ENCODE results near the gene RGS7. TPM values are rescaled to one million over a fixed set of nuclear protein-coding genes. Genes with fewer than 3 reads are reported as not detected.
"Not testable (repeated sequence)": the region's sequence is repeated elsewhere in the genome, so short reads cannot be mapped to it uniquely, and the experiment has no call there.

RGS7 gene
- total RNA-seq, 1 donor: 0.36 TPM

DNA sequence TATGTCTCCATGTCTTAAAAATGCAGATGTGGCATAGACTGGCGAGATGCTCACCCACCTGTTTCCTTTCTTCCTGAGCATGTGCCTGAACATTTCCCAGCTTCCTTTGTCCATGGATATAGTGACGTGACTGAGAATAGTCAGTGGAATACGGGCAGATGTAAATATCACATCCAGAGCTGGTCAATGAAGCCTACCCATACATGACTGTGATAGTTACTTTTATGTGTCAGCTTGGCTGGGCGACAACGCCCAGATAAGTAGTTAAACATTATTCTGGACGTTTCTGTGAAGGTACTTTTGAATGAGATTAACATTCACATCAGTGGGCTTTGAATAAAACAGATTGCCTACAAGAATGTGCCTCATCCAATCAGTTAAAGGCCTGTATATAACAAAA lies 135.7 kb downstream of the RGS7 start:
- H3K4me1 ChIP-seq (ENCODE audit: insufficient read depth, low read length): no peaks in the 10 kb centered on the region
- TF ChIP-seq, protein P1, sequence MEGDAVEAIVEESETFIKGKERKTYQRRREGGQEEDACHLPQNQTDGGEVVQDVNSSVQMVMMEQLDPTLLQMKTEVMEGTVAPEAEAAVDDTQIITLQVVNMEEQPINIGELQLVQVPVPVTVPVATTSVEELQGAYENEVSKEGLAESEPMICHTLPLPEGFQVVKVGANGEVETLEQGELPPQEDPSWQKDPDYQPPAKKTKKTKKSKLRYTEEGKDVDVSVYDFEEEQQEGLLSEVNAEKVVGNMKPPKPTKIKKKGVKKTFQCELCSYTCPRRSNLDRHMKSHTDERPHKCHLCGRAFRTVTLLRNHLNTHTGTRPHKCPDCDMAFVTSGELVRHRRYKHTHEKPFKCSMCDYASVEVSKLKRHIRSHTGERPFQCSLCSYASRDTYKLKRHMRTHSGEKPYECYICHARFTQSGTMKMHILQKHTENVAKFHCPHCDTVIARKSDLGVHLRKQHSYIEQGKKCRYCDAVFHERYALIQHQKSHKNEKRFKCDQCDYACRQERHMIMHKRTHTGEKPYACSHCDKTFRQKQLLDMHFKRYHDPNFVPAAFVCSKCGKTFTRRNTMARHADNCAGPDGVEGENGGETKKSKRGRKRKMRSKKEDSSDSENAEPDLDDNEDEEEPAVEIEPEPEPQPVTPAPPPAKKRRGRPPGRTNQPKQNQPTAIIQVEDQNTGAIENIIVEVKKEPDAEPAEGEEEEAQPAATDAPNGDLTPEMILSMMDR (IDR thresholded peaks at IDR 0.05; ENCODE audit: extremely low read depth, low read depth, low read length): no peak
- no peaks in the 10 kb centered on the region for H4K20me1 ChIP-seq (ENCODE audit: insufficient read depth, low read length)
- no peaks in the 10 kb centered on the region for H3K36me3 ChIP-seq (ENCODE audit: insufficient read depth, low read length)
- no peak overlapping the region for H3K4me3 ChIP-seq (ENCODE audit: insufficient read depth, low read length)
- H3K27ac ChIP-seq (ENCODE audit: low read depth, low read length): no peak overlapping the region
- H3K27me3 ChIP-seq (ENCODE audit: insufficient read depth, low read length): no peaks in the 10 kb centered on the region
- no peak overlapping the region for H2AFZ ChIP-seq (ENCODE audit: low read length)
- H3K4me2 ChIP-seq (ENCODE audit: insufficient read depth, low read length): no peak overlapping the region
- peaks cover 2% of the 10 kb centered on the region for H3K9me3 ChIP-seq (ENCODE audit: low read depth, low read length)
- no peak for DNase-seq (ENCODE audit: insufficient read length, low spot score, missing footprints)
- H3K79me2 ChIP-seq (ENCODE audit: insufficient read depth, low read length): no peaks in the 10 kb centered on the region

DNA sequence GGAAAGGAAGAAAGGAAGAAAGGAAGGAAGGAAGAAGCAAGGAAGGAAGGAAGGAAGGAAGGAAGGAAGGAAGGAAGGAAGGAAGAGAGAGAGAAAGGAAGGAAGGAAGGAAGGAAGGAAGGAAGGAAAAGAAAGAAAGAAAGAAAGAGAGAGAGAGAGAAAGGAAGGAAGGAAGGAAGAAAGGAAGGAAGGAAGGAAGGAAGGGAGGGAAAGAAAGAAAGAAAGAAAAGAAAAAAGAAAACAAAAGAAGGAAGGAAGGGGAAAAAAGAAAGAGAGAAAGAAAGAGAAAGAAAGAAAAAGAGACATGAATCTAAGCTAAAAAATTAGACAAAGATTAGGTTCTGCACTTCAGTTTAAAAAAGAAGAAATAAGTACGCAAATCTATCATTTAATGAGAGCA lies 136.1 kb downstream of the RGS7 start:
- H3K4me1 ChIP-seq (ENCODE audit: insufficient read depth, low read length); H3K4me3 ChIP-seq (ENCODE audit: insufficient read depth, low read length); H3K4me2 ChIP-seq (ENCODE audit: insufficient read depth, low read length); H3K27me3 ChIP-seq (ENCODE audit: insufficient read depth, low read length); H4K20me1 ChIP-seq (ENCODE audit: insufficient read depth, low read length); H3K9me3 ChIP-seq (ENCODE audit: low read depth, low read length); DNase-seq (ENCODE audit: insufficient read length, low spot score, missing footprints); H3K79me2 ChIP-seq (ENCODE audit: insufficient read depth, low read length); H3K36me3 ChIP-seq (ENCODE audit: insufficient read depth, low read length); H3K27ac ChIP-seq (ENCODE audit: low read depth, low read length); H2AFZ ChIP-seq (ENCODE audit: low read length): not testable (repeated sequence)

DNA sequence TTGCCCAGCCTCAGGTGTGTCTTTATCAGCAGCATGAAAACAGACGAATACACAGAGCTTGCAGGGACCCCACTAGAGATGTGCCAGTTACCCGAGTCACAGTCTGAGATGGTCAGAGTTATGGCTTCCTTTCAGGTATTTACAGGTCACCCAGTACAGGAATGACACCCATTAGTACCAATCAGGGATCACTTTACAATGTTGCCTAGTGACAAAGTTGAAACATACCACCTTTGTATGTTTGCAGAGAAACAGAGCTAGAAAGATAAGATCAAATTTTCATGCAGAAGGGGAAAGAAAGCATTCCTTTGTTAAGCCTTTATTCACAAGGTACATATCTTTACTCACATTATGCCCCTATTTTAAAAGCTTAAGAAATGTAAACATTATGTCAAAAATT lies 137.6 kb downstream of the RGS7 start:
- H3K9me3 ChIP-seq (ENCODE audit: low read depth, low read length): peaks cover 2% of the 10 kb centered on the region
- no peaks in the 10 kb centered on the region for H3K4me1 ChIP-seq (ENCODE audit: insufficient read depth, low read length)
- H4K20me1 ChIP-seq (ENCODE audit: insufficient read depth, low read length): no peaks in the 10 kb centered on the region
- no peaks in the 10 kb centered on the region for H3K27me3 ChIP-seq (ENCODE audit: insufficient read depth, low read length)
- H3K27ac ChIP-seq (ENCODE audit: low read depth, low read length): no peak overlapping the region
- no peak for DNase-seq (ENCODE audit: insufficient read length, low spot score, missing footprints)
- no peak overlapping the region for H3K4me3 ChIP-seq (ENCODE audit: insufficient read depth, low read length)
- H3K4me2 ChIP-seq (ENCODE audit: insufficient read depth, low read length): no peak overlapping the region
- TF ChIP-seq, protein P1 (IDR thresholded peaks at IDR 0.05; ENCODE audit: extremely low read depth, low read depth, low read length): no peak
- H3K36me3 ChIP-seq (ENCODE audit: insufficient read depth, low read length): no peaks in the 10 kb centered on the region
- H2AFZ ChIP-seq (ENCODE audit: low read length): no peak overlapping the region
- no peaks in the 10 kb centered on the region for H3K79me2 ChIP-seq (ENCODE audit: insufficient read depth, low read length)

DNA sequence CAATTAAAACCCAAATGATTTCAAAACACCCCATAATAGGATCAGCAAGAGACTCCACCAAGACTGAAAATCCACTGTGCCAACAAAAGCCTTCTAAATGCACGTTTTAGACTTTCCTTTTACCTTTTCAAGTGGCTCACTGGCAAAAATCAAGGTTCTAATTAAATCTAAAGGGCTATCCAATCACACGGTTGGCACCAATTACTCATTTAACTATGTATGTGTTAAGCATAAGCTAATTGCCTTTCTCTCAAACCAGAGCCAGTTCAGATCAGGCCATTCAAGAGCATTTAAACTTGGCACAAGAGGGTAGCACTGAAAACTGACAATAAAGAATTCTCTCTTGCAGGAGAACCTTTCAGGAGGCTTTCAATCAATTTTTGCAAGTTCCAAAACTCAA lies 139.5 kb downstream of the RGS7 start:
- H3K4me3 ChIP-seq (ENCODE audit: insufficient read depth, low read length): no peak overlapping the region
- no peaks in the 10 kb centered on the region for H3K27me3 ChIP-seq (ENCODE audit: insufficient read depth, low read length)
- H3K79me2 ChIP-seq (ENCODE audit: insufficient read depth, low read length): no peaks in the 10 kb centered on the region
- no peaks in the 10 kb centered on the region for H3K36me3 ChIP-seq (ENCODE audit: insufficient read depth, low read length)
- no peaks in the 10 kb centered on the region for H3K4me1 ChIP-seq (ENCODE audit: insufficient read depth, low read length)
- no peak overlapping the region for H3K4me2 ChIP-seq (ENCODE audit: insufficient read depth, low read length)
- H4K20me1 ChIP-seq (ENCODE audit: insufficient read depth, low read length): no peaks in the 10 kb centered on the region
- TF ChIP-seq, protein P1 (IDR thresholded peaks at IDR 0.05; ENCODE audit: extremely low read depth, low read depth, low read length): no peak
- H3K9me3 ChIP-seq (ENCODE audit: low read depth, low read length): no peaks in the 10 kb centered on the region
- no peak for DNase-seq (ENCODE audit: insufficient read length, low spot score, missing footprints)
- H2AFZ ChIP-seq (ENCODE audit: low read length): no peak overlapping the region
- H3K27ac ChIP-seq (ENCODE audit: low read depth, low read length): no peak overlapping the region

Measured in osteoblast (primary cell).